IPS DF 4.7 (cell line): ENCODE results near the gene ACOXL.

Source experiments
- DNase-seq: peaks from one replicate; pipeline ENCODE4 v3.0.0-alpha.2; 2013; ENCODE audit warnings: low spot score; ENCODE audit errors: extremely low read depth

The ACOXL gene

GRCh38 chr2:111123751-111124150, 391.4 kb downstream of the ACOXL start:
- no peak for DNase-seq

GRCh38 chr2:111126581-111126980, 394.2 kb downstream of the ACOXL start:
- DNase-seq: no peak

DNA sequence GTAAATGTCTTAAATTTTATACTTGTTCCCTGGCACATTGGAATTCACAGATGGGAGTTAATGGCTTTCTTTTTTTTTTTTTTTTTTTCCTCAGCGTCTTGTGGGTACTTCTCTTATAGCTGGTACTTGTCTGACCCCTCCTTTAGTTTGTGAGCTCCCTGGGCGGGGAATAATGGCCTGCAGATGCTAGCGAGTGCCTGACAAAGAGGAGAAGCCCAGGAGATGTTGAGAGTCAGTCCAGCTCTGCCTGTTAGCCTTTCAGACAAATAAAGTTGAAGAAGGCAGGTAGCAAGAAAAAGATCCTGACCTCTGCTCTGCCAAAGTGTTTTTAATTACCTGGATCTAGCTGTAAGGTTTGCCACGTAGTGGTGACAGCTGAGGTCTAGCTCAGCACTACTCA, 395.0 kb downstream of the ACOXL start:
- no peak for DNase-seq

- DNase-seq: no peak
Measured at GRCh38 chr2:111128096-111128495, 395.7 kb downstream of the ACOXL start.

GRCh38 chr2:111133603-111134002, 401.2 kb downstream of the ACOXL start:
- DNase-seq: no peak

DNA sequence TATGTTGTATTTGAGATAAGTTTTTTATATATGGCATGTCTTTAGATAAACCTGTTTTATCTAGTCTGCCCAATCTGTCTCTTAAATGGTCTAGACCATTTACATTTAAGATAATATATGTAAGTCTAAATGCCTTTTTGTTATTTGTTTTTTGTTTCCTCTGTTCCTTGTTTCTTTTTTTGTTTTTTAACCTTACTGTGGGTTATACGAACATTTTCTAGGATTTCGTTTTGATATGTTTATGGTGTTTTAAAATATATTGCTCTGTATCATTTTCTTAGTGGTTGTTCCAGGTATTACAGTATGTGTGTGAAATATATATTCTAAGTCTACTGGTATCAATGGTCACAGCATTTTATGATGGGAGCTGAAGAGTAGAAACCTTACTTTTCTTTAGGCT, 401.7 kb downstream of the ACOXL start:
- no peak for DNase-seq

DNA sequence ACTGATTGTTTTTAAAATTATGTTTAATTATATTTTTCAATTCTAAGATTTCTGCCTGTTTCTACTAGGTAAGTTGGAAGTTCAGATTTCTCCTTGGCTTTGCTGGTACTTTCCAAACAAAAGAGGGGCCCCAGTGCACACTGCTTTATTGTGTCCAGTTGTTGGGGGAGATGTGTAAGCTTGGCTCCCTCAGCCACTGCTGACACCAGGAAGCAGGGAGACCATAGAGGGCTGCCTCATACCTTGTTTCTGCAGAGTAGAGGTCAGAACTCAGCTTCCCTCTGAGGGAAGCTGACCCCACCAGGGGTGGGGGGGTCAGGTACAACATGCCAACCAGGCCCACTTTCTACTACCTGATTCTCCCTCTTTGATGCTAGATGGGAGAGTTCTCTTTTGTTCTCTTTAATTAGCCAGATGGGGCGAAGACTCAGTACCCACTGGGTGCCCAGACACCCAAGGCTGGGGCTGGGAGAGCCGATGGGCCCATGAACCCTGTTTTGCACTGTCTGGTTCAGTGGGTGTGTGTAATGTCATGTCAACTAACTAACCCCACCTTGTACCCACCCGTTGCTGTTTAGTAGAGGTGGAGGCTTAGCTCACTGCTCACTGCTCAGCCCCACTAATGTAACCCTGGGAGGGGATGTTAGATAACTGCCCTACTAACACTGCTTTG, 403.0 kb downstream of the ACOXL start:
- no peak for DNase-seq

DNA sequence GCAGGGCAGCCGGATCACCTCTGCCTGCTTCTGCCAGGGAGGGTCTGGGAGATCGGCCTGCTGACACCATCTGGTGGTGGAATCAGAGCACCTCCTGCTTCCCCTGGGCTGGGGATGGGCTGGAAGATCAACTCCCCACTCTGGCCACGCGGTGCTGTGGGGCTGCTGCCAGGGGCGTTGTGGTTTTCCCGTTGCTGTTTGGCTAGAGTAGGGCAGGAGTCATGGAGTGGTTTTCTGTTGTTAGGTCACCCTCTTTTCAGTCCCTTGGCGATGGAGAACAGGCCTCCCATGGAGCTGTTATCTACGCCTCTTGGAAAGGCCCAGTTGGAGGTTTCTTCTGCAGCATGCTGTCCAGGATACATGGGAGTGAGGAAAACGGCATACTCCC, 403.5 kb downstream of the ACOXL start:
- no peak for DNase-seq

- DNase-seq: no peak
Measured at GRCh38 chr2:111138839-111139238, 406.5 kb downstream of the ACOXL start.

- no peak for DNase-seq
Measured at GRCh38 chr2:111139637-111140317, 407.4 kb downstream of the ACOXL start.

DNA sequence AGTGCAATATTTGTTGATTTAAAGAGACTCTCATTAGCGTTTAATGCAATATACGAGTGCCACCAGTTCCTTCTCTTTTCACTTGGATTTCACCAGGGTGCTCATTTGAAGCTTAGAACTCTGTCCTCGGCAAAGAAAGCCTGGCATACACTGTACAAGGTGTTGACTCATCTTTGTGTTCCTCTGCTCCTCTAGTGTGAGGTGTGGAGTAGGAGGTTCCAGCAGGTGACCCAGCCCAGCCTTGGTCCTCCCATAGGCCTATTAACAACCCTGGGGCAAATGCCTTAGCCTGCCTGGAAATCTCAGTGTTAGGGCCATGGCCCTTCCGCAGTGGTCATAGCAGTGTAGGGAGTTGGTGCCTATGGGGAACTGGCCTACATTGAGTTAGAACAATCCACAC, 408.4 kb downstream of the ACOXL start:
- no peak for DNase-seq

GRCh38 chr2:111142101-111142500, 409.7 kb downstream of the ACOXL start:
- no peak for DNase-seq

- no peak for DNase-seq
Measured at GRCh38 chr2:111143107-111143842, 410.9 kb downstream of the ACOXL start.

GRCh38 chr2:111143843-111144198, 411.4 kb downstream of the ACOXL start:
- DNase-seq: no peak

GRCh38 chr2:111145103-111145760, 412.9 kb downstream of the ACOXL start:
- DNase-seq: no peak

DNA sequence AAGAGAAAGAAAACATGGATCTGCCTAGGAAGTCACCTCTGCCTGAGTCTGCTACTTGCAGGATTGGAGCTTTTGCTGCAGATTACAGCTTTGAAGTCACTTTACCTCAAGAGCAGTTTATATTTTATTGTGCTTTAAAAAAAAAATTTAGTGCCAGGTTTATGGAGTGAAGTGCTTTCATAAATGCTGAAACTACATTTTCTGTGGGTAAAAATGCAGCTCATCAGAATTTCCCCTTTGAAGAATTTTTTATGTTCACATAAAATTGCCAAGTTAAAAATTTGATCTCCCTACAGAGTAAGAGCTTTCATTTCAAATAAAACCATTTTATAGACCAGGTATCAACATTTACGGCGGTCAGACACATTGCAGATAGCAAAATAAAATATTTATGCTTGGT, 413.6 kb downstream of the ACOXL start:
- no peak for DNase-seq

DNA sequence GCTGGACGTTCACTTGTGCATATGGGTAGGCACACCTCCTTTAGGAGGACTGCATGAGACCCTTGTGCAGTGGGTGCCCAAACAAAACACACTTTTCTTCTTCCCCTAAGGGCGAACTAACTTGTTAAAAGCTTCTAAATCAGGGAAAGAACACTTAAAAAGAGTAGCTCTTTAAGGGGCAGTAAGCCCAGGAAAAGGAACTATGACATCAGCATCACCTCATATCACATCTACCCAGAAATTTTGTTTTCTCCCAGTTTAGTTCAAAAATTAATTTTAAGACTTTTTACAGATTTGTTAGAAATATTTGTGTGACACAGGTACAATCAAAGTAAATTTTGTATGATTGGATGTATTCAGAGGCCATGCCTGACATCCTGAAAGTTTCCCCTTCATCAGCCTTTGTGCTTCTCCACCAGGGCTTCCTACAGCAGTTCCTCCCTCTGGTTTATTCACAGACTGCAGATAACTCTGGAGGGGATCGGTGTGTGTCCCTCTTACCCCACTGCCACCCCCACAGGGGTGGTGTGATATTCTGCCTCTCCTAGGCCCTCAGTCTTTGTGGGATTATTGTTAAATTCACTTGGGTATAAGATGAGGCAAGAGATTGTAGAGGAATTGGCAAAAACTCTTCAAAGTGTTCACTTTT, 416.0 kb downstream of the ACOXL start:
- no peak for DNase-seq

GRCh38 chr2:111148925-111149324, 416.6 kb downstream of the ACOXL start:
- DNase-seq: no peak

- no peak for DNase-seq
Measured at GRCh38 chr2:111149882-111150455, 417.6 kb downstream of the ACOXL start.

DNA sequence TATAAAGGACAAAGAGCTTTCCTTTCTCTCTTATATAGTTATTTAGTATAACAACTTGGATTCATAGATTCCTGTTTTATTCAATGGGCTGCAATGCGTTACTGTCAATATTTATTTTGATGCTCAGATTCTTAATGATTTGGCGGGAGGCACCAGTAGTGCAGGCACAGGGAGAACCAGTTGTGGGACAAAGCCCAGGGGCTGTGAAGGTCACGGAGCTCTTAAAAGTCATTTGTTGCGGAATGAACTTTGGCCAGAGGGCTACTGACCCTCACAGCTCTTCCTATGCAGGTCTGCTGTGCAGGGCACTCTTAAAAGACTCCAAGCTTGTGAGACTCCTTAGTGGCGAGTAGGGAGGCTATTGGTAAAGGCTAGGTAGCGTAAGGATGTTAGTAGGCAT, 422.4 kb downstream of the ACOXL start:
- no peak for DNase-seq

DNA sequence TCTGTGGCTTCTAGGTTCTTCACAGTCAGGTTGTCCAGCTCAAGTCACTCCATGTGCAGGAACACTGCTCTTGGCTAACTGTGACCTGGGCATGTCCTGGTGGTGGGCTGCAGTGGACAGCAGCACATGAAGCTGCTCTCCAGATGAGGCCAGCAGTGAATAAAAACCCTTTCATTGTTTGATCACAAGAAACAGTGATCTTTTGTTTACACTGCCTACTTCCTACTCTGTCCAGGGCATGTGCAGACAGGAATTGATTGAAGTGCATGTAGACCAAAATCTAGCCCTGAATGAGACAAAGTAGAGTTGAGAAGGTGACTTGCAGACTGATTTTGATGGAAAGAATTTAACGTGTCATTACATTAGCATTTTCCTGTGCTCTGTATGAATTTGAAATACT, 423.2 kb downstream of the ACOXL start:
- no peak for DNase-seq
